Measurements from ENCODE around the gene NEURL3. TPM values are rescaled to one million over a fixed set of nuclear protein-coding genes. Genes with fewer than 3 reads are reported as not detected.

NEURL3 gene
- total RNA-seq, 4 donors from 2014 or later: not detected

GRCh38 chr2:96527286-96528005 lies 22.3 kb upstream of the NEURL3 start:
- peaks cover 21 to 78% (median 52%) of the 10 kb centered on the region in 3 donors for H3K4me1 ChIP-seq
- no peaks in the 10 kb centered on the region for H3K36me3 ChIP-seq
- peak overlapping the region; percentile 36 to 77 (median 60) for H3K4me3 ChIP-seq
- WGBS, 2 donors: 3 to 12% methylated on average over 6 to 15 of the region's 51 CpGs
- no peaks in the 10 kb centered on the region for H3K9me3 ChIP-seq
- H3K27ac ChIP-seq: peak overlapping the region; percentile 69 to 96 (median 92)
- DNase-seq: no peak
- peaks cover 0 to 96% (median 0%) of the 10 kb centered on the region in 4 donors for H3K27me3 ChIP-seq
- intact Hi-C loops (cut with DNase I): no loop called here
- TF ChIP-seq CTCF (IDR thresholded peaks at IDR 0.05) (peak in 2 of 6 experiments; percentile 31 to 40), POLR2A (IDR thresholded peaks at IDR 0.05) (no peak)

- Histone ChIP-seq H3K27ac (peak overlapping the region; percentile 69 to 96 (median 92)), H3K27me3 (peaks cover 0 to 100% (median 0%) of the 10 kb centered on the region in 4 donors), H3K36me3 (no peaks in the 10 kb centered on the region), H3K4me1 (peaks cover 17 to 71% (median 48%) of the 10 kb centered on the region in 3 donors), H3K9me3 (no peaks in the 10 kb centered on the region), H3K4me3 (peak overlapping the region; percentile 36 to 77 (median 60))
- no peak for DNase-seq
- TF ChIP-seq POLR2A (IDR thresholded peaks at IDR 0.05) (no peak), CTCF (IDR thresholded peaks at IDR 0.05) (no peak)
- intact Hi-C loops (cut with DNase I): no loop called here
- WGBS, 2 donors: 75 to 80% methylated on average over 22 to 27 of the region's 29 CpGs
These were observed 21.6 kb upstream of the NEURL3 start for GRCh38 chr2:96526615-96527285.

- WGBS, 2 donors: 83 to 100% methylated on average over 1 of the region's 12 CpGs
- Histone ChIP-seq H3K27me3 (peaks cover 0 to 98% (median 0%) of the 10 kb centered on the region in 4 donors), H3K4me3 (no peak overlapping the region), H3K9me3 (no peaks in the 10 kb centered on the region), H3K27ac (peak overlapping the region in 1 of 4 donors; percentile 92), H3K36me3 (no peaks in the 10 kb centered on the region), H3K4me1 (peaks cover 11 to 65% (median 42%) of the 10 kb centered on the region in 3 donors)
- no peak for TF ChIP-seq POLR2A (IDR thresholded peaks at IDR 0.05)
- TF ChIP-seq CTCF (IDR thresholded peaks at IDR 0.05): no peak
- intact Hi-C loops (cut with DNase I): no loop called here
- no peak for DNase-seq
These were observed 21.0 kb upstream of the NEURL3 start for GRCh38 chr2:96526101-96526591.

GRCh38 chr2:96525211-96525507 lies 20.0 kb upstream of the NEURL3 start:
- H3K36me3 ChIP-seq: no peaks in the 10 kb centered on the region
- intact Hi-C loops (cut with DNase I): no loop called here
- peaks cover 9 to 55% (median 40%) of the 10 kb centered on the region in 3 donors for H3K4me1 ChIP-seq
- no peak overlapping the region for H3K4me3 ChIP-seq
- 80 to 100% methylated on average over 1 to 2 of the region's 4 CpGs for WGBS, 2 donors
- DNase-seq: no peak
- TF ChIP-seq CTCF (IDR thresholded peaks at IDR 0.05): no peak
- TF ChIP-seq POLR2A (IDR thresholded peaks at IDR 0.05): no peak
- peaks cover 0 to 90% (median 0%) of the 10 kb centered on the region in 4 donors for H3K27me3 ChIP-seq
- no peaks in the 10 kb centered on the region for H3K9me3 ChIP-seq
- H3K27ac ChIP-seq: no peak overlapping the region

Measured in esophagus squamous epithelium (tissue), 5 donors.